HG02798 (cell line): Measurements from ENCODE around the gene SSR2.
A peak's percentile ranks its signal among the peaks of the same experiment; 100 is the strongest.

Experiments used
- ATAC-seq: cut with Tn5 transposase; IDR thresholded peaks from one replicate; pipeline ENCODE4 v1.9.1; 2021; ENCODE audit warnings: mild to moderate bottlenecking; ENCODE audit not compliant: unreplicated experiment, poor library complexity

The SSR2 gene

GRCh38 chr1:156020293-156021092, at the start of gene SSR2:
Gene SSR2 (minus strand): TSS chr1:156020951. CDS start chr1:156020167, 784 bp downstream.
- ATAC-seq: peak; percentile 99

GRCh38 chr1:156070548-156070947, 49.8 kb upstream of the SSR2 start:
- ATAC-seq: no peak

GRCh38 chr1:156069490-156070455, 49.0 kb upstream of the SSR2 start:
- ATAC-seq: no peak

DNA sequence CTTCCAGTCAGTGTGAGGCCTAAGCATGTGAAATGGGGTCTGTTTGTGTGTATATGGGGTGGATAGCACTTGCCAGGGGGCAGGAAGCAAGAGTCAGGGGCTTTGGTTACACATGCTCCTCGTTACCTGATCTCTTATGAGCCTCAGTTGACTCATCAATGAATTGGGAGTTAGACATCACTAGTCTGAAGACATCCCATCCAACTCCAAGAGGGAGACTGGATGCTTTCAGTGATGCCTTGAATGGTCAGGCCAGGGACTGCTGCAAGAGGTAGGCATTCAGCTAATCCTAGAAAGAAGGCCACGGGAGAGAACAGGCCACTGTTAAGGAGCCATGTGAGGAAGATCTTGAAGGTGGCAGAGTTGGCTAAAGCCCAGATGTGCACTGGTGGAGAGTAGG, 46.5 kb upstream of the SSR2 start:
- ATAC-seq: no peak

- ATAC-seq: no peak
Measured at GRCh38 chr1:156065871-156066270, 45.1 kb upstream of the SSR2 start.

DNA sequence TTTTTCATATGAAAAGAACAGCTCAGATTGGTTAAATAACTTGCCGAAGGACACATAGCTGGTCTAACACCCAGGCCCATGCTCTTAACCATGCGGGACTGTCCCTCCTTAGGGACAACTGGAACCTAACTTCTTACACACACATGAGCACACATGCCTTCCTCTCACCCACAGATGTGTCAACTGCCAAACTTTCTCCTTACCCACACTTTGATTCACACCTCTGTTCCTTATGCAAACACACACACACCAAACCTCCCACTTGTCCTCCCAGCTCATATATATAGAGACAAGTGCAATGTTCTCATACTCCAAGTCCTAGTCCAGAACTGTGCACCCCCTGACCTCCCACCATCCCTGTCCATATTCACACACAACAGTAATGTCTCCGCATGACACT, 44.5 kb upstream of the SSR2 start:
- peak; percentile 53 for ATAC-seq

GRCh38 chr1:156064615-156065014, 43.9 kb upstream of the SSR2 start:
- no peak for ATAC-seq

GRCh38 chr1:156063997-156064285, 43.2 kb upstream of the SSR2 start:
- no peak for ATAC-seq

GRCh38 chr1:156062189-156062588, 41.4 kb upstream of the SSR2 start:
- ATAC-seq: no peak

- ATAC-seq: no peak
Measured at GRCh38 chr1:156060937-156061636, 40.3 kb upstream of the SSR2 start, which contains the start of gene RAB25. Gene RAB25 (plus strand): TSS chr1:156061160. CDS start chr1:156061401, 241 bp downstream.

DNA sequence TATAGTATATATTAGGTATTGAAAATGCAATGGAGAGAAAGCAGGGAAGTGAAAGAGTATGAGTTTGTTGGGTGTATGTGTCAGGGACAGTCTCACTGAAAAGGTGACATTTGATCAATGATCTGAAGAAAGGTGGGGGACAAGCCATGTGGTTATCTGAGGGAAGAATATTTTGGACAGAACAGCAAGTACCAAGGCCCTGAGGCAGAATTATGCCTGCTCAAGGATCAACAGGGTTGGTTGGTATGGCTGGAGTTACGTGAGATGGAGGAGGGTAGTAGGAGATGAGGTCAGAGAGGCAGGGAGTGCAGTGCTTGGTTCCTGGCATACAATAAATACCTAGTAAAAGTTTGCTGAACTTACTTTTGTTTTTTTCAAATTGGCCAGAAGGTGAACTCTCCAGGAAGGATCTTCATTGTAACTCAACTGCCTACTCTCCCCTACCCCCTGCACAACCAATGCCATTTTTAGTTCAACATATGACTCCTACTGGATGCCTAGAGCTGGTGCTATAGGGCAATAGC, 35.6 kb upstream of the SSR2 start:
- no peak for ATAC-seq

- ATAC-seq: no peak
Measured at GRCh38 chr1:156055281-156056048, 34.7 kb upstream of the SSR2 start.

DNA sequence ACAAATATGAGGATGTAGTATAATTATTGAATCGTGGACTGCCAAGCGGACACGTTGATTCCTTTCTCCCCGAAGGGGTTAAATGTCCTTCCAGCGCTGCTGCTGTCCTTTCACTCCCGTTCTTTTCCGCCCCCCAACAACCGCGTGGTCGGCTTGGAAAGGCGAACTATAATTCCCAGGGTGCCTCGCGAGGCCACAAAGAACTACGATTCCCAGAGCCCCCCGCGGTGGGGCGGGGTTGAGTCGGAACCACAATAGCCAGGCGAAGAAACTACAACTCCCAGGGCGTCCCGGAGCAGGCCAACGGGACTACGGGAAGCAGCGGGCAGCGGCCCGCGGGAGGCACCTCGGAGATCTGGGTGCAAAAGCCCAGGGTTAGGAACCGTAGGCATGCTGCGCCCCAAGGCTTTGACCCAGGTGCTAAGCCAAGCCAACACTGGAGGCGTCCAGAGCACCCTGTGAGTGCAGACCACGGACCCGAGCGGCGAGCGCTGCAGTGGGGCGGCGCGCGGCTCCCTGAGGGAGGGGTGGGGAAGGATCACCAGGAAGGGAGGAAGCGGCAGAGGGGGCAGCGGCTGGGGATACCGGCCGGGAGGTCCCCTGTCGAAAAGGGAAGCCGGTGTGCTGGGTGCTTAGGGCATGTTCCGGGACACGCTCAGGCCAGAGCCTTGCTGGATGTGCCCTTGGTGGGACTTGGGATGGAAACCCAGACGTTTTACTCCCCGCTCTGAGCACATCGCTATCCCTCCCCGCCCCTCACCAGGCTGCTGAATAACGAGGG, 33.9 kb upstream of the SSR2 start, which contains the start of gene LAMTOR2:
TSS of gene LAMTOR2 (plus strand) at position 283 of the 781 bp plus-strand sequence. CDS start at position 391, 108 bp downstream.
- peak; percentile 79 for ATAC-seq

DNA sequence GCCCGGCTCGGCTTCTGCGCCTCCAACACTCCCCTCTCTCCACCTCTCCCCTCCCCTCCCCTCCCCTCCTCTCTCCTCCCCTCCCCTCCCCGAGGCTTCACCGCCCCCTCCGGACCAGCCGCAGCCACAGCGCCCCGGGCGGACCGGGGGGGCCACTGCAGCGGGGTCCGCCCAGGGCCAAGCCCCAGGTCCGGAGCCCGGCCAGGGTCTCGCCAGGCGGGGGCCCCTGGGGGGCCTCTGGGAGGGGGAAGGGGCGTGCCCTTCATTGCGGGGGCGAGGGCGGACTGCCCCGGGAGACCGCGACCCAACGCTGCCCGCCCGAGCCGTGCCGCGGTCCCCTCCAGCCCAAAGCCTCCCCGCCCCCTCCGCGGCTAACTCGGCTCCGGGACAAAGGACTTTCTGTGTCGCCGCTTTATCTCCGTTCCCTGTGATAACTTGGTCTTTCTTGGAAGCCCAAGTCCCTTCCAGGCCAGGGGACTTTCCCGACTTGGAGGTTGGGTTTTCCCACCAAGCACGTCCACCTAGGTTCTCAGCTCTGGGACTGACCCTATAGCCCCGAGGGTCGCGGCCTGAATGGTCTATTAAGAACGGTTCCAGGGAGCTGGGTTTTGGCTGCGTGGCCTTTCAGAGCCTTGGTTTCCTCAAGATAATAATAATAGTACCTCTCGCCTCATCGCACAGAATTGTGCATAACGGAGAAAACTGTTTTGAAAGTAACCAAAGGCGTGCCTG, 33.2 kb upstream of the SSR2 start, which contains the start of gene UBQLN4:
TSS of gene UBQLN4 (minus strand) at position 31 of the 732 bp plus-strand sequence. CDS start 97 bp downstream, outside the sequence.
- peak; percentile 63 for ATAC-seq

DNA sequence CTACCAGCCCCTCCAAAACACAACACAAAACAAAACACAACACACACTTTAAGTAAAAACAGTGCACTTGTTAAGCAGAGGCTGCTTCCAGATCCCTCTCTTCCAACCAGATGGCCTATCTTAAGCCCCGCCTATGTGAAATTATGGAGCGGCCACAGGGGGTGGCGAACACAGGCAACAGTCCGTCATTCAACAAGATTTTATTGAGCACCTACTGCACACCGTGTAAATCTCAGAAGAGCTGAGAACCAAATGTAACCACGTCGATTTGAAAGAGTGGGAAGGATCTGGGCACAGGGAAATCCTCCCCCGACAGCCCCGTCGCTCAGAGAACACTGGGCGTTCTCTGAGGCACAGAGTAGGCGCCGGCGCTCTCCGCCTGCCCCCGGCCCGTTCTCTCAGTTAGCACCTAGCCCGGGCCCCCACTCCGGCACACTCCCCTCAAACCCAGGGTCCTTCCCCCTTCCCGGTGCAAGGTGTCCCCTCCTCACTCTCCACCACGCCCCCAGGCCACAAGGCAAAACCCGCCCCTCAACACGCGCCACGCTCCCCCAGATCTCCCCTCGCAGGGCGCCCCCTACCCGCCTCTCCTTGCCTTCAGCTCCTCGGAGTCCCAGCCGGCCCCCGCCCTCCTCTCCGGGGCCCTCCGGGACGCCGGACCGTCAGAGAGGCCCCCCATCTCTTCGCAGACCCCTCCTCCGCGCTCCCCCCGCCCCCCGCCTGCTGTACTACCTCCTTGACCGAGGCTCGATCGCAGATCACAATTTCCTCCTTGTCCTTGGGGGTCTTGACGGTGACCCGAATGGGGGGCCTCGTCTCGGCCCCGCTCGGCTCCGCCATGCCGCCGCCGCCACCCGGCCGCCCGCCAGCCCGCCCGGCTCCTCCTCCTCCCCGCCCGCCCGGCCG, 32.4 kb upstream of the SSR2 start:
- ATAC-seq: no peak

- no peak for ATAC-seq
Measured at GRCh38 chr1:156051011-156051725, 30.4 kb upstream of the SSR2 start.
